Endothelial cell (in vitro differentiated cells): ENCODE data around the gene COPS7A. TPM values are rescaled to one million over a fixed set of nuclear protein-coding genes. Genes with fewer than 3 reads are reported as not detected.
A peak's percentile ranks its signal among the peaks of the same experiment; 100 is the strongest.

ENCODE experiments used
- DNase-seq: peaks from one replicate; pipeline ENCODE4 v3.0.0; 2021; ENCODE audit warnings: low spot score
- H3K27ac Mint-ChIP-seq: one replicate; pipeline ENCODE4 v1.8.0; 2021; ENCODE audit warnings: mixed read lengths, inconsistent platforms; ENCODE audit not compliant: unreplicated experiment
- H3K27me3 Mint-ChIP-seq: one replicate; pipeline ENCODE4 v1.8.0; 2021; ENCODE audit warnings: mild to moderate bottlenecking, moderate library complexity, mixed read lengths, inconsistent platforms; ENCODE audit not compliant: unreplicated experiment
- H3K36me3 Mint-ChIP-seq: one replicate; pipeline ENCODE4 v1.8.0; 2021; ENCODE audit warnings: mild to moderate bottlenecking, low read depth, mixed read lengths, inconsistent platforms; ENCODE audit not compliant: unreplicated experiment
- H3K4me1 Mint-ChIP-seq: one replicate; pipeline ENCODE4 v1.8.0; 2021; ENCODE audit warnings: mild to moderate bottlenecking, mixed read lengths, inconsistent platforms; ENCODE audit not compliant: unreplicated experiment
- H3K4me3 Mint-ChIP-seq: one replicate; pipeline ENCODE4 v1.8.0; 2021; ENCODE audit warnings: mild to moderate bottlenecking, mixed read lengths, inconsistent platforms; ENCODE audit not compliant: unreplicated experiment
- H3K9me3 Mint-ChIP-seq: one replicate; pipeline ENCODE4 v1.8.0; 2021; ENCODE audit warnings: mixed read lengths, inconsistent platforms; ENCODE audit not compliant: unreplicated experiment
- total RNA-seq: library from RNA; stranded (reverse); fragmentation: NEBNext Ultra II Directional; extraction: Animal tissue kit (Norgen Biotek cat#: 25700); gene quantifications from one replicate; pipeline ENCODE4 v1.2.1, GENCODE V29; 2021; ENCODE audit not compliant: unreplicated experiment
- TF ChIP-seq, protein P1 (sequence below): fragments of 200-600 bp; sonication (generic); IDR thresholded peaks from one replicate; pipeline ENCODE4 v1.5.0; 2021; ENCODE audit warnings: antibody characterized with exemption; ENCODE audit not compliant: unreplicated experiment

The COPS7A gene
- total RNA-seq, 1 donor from 2014 or later: 25.1 TPM

DNA sequence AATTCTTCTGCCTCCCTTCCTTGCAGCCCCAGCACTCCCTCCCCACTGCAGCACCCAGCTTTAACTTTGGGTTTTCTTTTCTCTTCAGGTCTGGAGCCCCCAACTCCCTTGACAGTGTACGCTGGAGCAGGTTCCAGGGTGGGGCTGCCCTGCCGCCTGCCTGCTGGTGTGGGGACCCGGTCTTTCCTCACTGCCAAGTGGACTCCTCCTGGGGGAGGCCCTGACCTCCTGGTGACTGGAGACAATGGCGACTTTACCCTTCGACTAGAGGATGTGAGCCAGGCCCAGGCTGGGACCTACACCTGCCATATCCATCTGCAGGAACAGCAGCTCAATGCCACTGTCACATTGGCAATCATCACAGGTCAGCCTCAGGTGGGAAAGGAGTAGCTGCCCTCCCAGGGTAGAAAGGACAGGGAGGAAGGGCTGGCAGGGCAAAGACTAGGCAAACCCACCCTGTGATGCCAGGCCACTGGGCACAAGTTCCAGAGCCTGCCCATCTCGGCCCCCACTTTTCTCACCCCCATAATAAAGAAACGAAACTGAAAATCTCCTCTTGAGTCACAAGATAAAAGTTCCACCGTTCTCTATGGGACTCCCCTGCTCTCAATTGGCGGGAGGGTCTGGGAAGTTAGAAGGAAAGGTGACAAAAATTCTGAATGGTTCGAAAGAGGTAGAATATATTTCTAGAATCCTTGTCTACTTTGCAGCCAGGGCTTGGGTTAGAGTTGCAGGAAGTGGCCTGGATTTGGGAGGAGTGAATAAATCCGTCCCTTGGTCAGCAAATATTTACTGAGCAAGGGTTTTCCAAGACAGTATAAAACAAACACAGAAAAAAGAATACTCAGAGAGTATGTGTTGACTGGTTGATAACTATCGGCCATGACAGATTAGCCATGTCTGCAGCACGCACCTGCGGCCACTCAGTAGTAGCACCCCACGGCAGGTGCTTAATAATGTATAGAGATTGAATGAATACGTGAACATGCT, 51.6 kb downstream of the COPS7A start:
- H3K9me3 Mint-ChIP-seq: no peaks in the 10 kb centered on the region
- H3K27me3 Mint-ChIP-seq: peaks cover 21% of the 10 kb centered on the region
- H3K36me3 Mint-ChIP-seq: peaks cover 58% of the 10 kb centered on the region
- TF ChIP-seq, protein P1, sequence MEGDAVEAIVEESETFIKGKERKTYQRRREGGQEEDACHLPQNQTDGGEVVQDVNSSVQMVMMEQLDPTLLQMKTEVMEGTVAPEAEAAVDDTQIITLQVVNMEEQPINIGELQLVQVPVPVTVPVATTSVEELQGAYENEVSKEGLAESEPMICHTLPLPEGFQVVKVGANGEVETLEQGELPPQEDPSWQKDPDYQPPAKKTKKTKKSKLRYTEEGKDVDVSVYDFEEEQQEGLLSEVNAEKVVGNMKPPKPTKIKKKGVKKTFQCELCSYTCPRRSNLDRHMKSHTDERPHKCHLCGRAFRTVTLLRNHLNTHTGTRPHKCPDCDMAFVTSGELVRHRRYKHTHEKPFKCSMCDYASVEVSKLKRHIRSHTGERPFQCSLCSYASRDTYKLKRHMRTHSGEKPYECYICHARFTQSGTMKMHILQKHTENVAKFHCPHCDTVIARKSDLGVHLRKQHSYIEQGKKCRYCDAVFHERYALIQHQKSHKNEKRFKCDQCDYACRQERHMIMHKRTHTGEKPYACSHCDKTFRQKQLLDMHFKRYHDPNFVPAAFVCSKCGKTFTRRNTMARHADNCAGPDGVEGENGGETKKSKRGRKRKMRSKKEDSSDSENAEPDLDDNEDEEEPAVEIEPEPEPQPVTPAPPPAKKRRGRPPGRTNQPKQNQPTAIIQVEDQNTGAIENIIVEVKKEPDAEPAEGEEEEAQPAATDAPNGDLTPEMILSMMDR: no peak
- H3K4me3 Mint-ChIP-seq: peak overlapping the region; percentile 56
- peak overlapping the region; percentile 31 for H3K27ac Mint-ChIP-seq
- DNase-seq: no peak
- H3K4me1 Mint-ChIP-seq: peaks cover 49% of the 10 kb centered on the region

DNA sequence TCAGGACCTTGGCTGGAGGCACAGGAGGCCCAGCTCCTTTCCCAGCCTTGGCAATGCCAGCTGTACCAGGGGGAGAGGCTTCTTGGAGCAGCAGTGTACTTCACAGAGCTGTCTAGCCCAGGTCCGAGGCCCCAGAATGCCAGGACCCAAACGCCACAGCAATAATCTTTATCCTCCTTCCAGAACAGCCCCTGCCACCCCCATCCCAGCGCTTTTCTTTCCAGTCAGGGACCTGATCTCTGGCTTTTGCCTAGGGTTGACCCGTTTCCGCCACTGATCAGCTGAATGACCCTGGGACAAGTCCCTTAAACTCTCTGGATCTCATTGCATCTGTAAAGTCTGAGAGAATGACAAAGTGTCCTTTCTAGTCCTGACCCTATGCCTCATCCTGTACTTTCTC, 53.5 kb downstream of the COPS7A start:
- Mint-ChIP-seq H3K9me3 (no peaks in the 10 kb centered on the region), H3K36me3 (peaks cover 44% of the 10 kb centered on the region), H3K27me3 (peaks cover 15% of the 10 kb centered on the region), H3K4me3 (no peak overlapping the region), H3K27ac (no peak overlapping the region), H3K4me1 (peaks cover 35% of the 10 kb centered on the region)
- no peak for DNase-seq
- TF ChIP-seq, protein P1: no peak

DNA sequence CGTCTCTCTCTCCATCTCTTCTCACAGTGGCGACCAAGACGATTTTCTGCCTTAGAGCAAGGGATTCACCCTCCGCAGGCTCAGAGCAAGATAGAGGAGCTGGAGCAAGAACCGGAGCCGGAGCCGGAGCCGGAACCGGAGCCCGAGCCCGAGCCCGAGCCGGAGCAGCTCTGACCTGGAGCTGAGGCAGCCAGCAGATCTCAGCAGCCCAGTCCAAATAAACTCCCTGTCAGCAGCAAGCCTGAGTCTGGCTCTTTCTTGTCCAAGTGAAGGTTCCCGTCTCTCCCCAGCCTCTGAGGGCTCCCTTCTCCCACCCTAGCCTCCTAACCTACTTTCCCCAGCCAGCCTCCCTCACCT, 54.3 kb downstream of the COPS7A start:
- Mint-ChIP-seq H3K4me1 (peaks cover 34% of the 10 kb centered on the region), H3K4me3 (peak overlapping the region; percentile 14), H3K27ac (no peak overlapping the region), H3K27me3 (peaks cover 15% of the 10 kb centered on the region), H3K9me3 (no peaks in the 10 kb centered on the region), H3K36me3 (peaks cover 43% of the 10 kb centered on the region)
- TF ChIP-seq, protein P1: no peak
- DNase-seq: peak; percentile 33

DNA sequence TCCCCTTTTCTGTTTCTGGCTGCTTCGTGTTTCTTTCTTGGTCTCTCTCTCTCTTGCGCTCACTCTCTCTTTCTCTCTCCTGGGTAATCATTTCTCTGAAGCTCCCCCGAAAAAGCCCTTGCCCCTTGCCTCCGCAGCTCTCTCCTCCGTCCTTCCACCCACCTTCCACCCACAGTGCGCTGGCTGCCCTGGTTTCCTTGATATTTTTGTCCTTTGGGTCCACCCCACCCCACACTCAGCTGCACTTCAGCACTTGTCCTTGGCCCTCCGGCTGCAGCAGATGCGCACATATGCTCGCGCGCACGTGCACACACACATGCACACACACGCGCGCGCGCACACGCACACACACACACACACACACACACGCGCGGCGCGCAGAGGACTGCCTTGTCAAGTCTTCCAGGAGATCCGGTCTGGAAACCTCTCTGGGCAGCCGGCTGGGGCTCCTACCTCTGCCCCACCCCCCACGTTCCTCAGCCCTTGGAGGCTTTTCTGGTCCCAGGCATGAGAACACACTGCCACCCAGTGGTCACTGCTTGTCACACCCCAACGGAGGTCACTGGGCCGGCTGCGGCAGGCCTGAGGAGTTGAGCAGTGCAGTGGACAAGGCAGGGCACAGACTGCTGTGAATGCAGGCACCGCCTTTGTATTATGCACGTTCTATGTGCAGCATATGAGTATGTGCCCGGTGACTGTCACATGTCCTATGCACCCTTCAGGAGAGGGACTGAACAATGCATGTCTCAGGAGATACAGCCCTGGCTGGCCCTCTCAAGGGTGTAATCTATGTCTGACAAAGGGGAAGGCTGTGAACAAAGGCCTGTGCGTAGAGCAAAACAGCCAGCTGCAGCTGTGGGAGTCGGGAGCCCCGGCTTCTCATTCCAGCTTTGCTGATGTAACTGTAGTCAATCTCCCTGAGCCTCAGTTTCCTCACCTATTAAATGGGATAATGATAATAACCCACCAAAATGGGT, 55.0 kb downstream of the COPS7A start:
- peaks cover 45% of the 10 kb centered on the region for H3K36me3 Mint-ChIP-seq
- H3K4me1 Mint-ChIP-seq: peaks cover 34% of the 10 kb centered on the region
- peak overlapping the region; percentile 59 for H3K27ac Mint-ChIP-seq
- DNase-seq: peak; percentile 98
- peak overlapping the region; percentile 14 for H3K4me3 Mint-ChIP-seq
- H3K9me3 Mint-ChIP-seq: no peaks in the 10 kb centered on the region
- TF ChIP-seq, protein P1: peak; percentile 88
- peaks cover 15% of the 10 kb centered on the region for H3K27me3 Mint-ChIP-seq
